ENCODE measurements around the gene MTHFD1. TPM values are rescaled to one million over a fixed set of nuclear protein-coding genes. Genes with fewer than 3 reads are reported as not detected.

Gene MTHFD1
- total and polyA plus RNA-seq, 9 of the 15 experiments (the other 6 are each of a cell fraction or from before 2014, with no cell fraction given), result 66.7 to 158 (median 90.9) TPM

GRCh38 chr14:64474698-64475097, 86.5 kb downstream of the MTHFD1 start:
- no peaks in the 10 kb centered on the region for H3K27me3 ChIP-seq (ENCODE audit: control insufficient read depth in 2 of 2, insufficient read depth in 2 of 2, low read length in 2 of 2)
- no peaks in the 10 kb centered on the region for H3K9me1 ChIP-seq (ENCODE audit: control insufficient read depth, insufficient read depth, low read length)
- H2AFZ ChIP-seq (ENCODE audit: low read depth, low read length), result no peak overlapping the region
- no peak overlapping the region for H3K4me2 ChIP-seq (ENCODE audit: insufficient read depth, low read length)
- intact Hi-C loops (cut with micrococcal nuclease), result no loop called here
- ATAC-seq (no peak), DNase-seq (ENCODE audit: extremely low read depth in 1 of 4, low spot score in 3 of 4) (no peak), FAIRE-seq (no peak)
- no peak overlapping the region for H3K4me3 ChIP-seq
- no peak overlapping the region for H3K9ac ChIP-seq (ENCODE audit: insufficient read depth in 1 of 2, low read depth in 2 of 2, low read length in 2 of 2)
- ChIA-PET POLR2A (no interaction called here), CTCF (ENCODE audit: low intra/inter-chr PET ratio) (no interaction called here)
- H4K20me1 ChIP-seq (replicated peaks; ENCODE audit: control insufficient read depth, insufficient read depth, low read length), result no peaks in the 10 kb centered on the region
- WGBS (ENCODE audit: insufficient coverage, low coverage, missing lambda C conversion rate), result 46% methylated on average over 4 of the region's 4 CpGs
- in situ Hi-C loops (cut with MboI), result no loop called here
- no peak overlapping the region for H3K27ac ChIP-seq (ENCODE audit: extremely low read depth, low read depth, low read length)
- H3K4me1 ChIP-seq (replicated peaks in 1 of 2; ENCODE audit: control insufficient read depth in 2 of 2, insufficient read depth in 2 of 2, low read length in 2 of 2), result no peaks in the 10 kb centered on the region
- BruUV-seq (replicated peaks), result no TSS peak
- H3K36me3 ChIP-seq (ENCODE audit: control insufficient read depth, insufficient read depth, low read length), result no peaks in the 10 kb centered on the region
- H3K79me2 ChIP-seq (ENCODE audit: control insufficient read depth, insufficient read depth, low read length), result no peaks in the 10 kb centered on the region
- no peaks in the 10 kb centered on the region for H3K9me3 ChIP-seq (replicated peaks; ENCODE audit: control insufficient read depth, insufficient read depth, low read depth, low read length)
- TF ChIP-seq ZBTB26 (CRISPR knock-in tag; IDR thresholded peaks at IDR 0.05) (no peak), NR2C1 (IDR thresholded peaks at IDR 0.05) (no peak), NR2C1 (tag; IDR thresholded peaks at IDR 0.05) (no peak), ZC3H11A (IDR thresholded peaks at IDR 0.05; ENCODE audit: low read depth, low read length) (no peak), GATAD2A (IDR thresholded peaks at IDR 0.05) (no peak), ZNF282 (CRISPR knock-in tag; IDR thresholded peaks at IDR 0.05) (no peak), PKNOX1 (IDR thresholded peaks at IDR 0.05) (no peak), POLR2G (IDR thresholded peaks at IDR 0.05; ENCODE audit: low read depth, low read length) (no peak), NFATC3 (IDR thresholded peaks at IDR 0.05) (no peak), MAZ (CRISPR knock-in tag; conservative IDR thresholded peaks at IDR 0.05 in 1 of 2, IDR thresholded peaks at IDR 0.05 in 1 of 2) (no peak), MLLT1 (IDR thresholded peaks at IDR 0.05) (no peak), ZNF41 (CRISPR knock-in tag; conservative IDR thresholded peaks at IDR 0.05) (no peak)
- TF ChIP-seq, protein P1, sequence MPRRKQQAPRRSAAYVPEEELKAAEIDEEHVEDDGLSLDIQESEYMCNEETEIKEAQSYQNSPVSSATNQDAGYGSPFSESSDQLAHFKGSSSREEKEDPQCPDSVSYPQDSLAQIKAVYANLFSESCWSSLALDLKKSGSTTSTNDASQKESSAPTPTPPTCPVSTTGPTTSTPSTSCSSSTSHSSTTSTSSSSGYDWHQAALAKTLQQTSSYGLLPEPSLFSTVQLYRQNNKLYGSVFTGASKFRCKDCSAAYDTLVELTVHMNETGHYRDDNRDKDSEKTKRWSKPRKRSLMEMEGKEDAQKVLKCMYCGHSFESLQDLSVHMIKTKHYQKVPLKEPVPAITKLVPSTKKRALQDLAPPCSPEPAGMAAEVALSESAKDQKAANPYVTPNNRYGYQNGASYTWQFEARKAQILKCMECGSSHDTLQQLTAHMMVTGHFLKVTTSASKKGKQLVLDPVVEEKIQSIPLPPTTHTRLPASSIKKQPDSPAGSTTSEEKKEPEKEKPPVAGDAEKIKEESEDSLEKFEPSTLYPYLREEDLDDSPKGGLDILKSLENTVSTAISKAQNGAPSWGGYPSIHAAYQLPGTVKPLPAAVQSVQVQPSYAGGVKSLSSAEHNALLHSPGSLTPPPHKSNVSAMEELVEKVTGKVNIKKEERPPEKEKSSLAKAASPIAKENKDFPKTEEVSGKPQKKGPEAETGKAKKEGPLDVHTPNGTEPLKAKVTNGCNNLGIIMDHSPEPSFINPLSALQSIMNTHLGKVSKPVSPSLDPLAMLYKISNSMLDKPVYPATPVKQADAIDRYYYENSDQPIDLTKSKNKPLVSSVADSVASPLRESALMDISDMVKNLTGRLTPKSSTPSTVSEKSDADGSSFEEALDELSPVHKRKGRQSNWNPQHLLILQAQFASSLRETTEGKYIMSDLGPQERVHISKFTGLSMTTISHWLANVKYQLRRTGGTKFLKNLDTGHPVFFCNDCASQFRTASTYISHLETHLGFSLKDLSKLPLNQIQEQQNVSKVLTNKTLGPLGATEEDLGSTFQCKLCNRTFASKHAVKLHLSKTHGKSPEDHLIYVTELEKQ (CRISPR knock-in tag; IDR thresholded peaks at IDR 0.05), result no peak
- TF ChIP-seq, protein P2, sequence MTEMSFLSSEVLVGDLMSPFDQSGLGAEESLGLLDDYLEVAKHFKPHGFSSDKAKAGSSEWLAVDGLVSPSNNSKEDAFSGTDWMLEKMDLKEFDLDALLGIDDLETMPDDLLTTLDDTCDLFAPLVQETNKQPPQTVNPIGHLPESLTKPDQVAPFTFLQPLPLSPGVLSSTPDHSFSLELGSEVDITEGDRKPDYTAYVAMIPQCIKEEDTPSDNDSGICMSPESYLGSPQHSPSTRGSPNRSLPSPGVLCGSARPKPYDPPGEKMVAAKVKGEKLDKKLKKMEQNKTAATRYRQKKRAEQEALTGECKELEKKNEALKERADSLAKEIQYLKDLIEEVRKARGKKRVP (CRISPR knock-in tag; IDR thresholded peaks at IDR 0.05), result no peak
